Astrocyte of the cerebellum (primary cell): ENCODE results near the gene KIF5C.

Experiments
- DNase-seq: peaks from one replicate; pipeline ENCODE4 v3.0.0-alpha.2; 2011; ENCODE audit warnings: low read depth
- H3K4me3 ChIP-seq: 2 replicates; pipeline ENCODE4 v1.5.1; 2011; ENCODE audit warnings: mild to moderate bottlenecking, low read depth, low read length, moderate library complexity
- in situ Hi-C: cut with HindIII; loops from 2 replicates; pipeline ENCODE4 v1.10.0; 2017; ENCODE audit warnings: low sequenced_read_pairs
- TF ChIP-seq, protein P1 (sequence below): IDR thresholded peaks from 2 replicates; pipeline ENCODE4 v1.5.1; 2012; ENCODE audit warnings: low read length, low read depth, moderate library complexity, mild to moderate bottlenecking; ENCODE audit errors: missing control alignments

Gene KIF5C

DNA sequence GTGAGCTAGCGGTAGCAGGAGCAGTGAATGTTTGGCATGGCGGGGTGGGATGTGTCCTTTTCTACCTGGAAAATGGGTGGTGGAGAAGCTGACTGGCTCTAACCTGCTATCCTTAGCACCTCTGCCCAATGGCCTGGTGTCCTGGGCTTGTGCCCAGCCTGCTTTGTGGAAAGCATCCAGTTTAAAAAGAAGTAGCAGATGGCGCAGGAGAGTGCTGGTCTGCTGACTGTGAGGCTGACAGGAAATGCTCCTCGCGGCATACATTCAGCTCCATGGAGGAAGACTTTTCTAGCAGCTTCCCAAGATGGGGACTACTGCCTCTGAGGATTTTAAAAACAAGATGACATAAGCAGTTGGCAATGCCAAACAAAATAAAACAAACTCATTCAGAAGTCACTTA, 107.3 kb downstream of the KIF5C start:
- DNase-seq: no peak
- no peak overlapping the region for H3K4me3 ChIP-seq
- in situ Hi-C loops: loop anchor here (25.0 kb wide), 1 partner anchor 995 kb away; no protein-coding TSS in a partner anchor
- TF ChIP-seq, protein P1, sequence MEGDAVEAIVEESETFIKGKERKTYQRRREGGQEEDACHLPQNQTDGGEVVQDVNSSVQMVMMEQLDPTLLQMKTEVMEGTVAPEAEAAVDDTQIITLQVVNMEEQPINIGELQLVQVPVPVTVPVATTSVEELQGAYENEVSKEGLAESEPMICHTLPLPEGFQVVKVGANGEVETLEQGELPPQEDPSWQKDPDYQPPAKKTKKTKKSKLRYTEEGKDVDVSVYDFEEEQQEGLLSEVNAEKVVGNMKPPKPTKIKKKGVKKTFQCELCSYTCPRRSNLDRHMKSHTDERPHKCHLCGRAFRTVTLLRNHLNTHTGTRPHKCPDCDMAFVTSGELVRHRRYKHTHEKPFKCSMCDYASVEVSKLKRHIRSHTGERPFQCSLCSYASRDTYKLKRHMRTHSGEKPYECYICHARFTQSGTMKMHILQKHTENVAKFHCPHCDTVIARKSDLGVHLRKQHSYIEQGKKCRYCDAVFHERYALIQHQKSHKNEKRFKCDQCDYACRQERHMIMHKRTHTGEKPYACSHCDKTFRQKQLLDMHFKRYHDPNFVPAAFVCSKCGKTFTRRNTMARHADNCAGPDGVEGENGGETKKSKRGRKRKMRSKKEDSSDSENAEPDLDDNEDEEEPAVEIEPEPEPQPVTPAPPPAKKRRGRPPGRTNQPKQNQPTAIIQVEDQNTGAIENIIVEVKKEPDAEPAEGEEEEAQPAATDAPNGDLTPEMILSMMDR: no peak

DNA sequence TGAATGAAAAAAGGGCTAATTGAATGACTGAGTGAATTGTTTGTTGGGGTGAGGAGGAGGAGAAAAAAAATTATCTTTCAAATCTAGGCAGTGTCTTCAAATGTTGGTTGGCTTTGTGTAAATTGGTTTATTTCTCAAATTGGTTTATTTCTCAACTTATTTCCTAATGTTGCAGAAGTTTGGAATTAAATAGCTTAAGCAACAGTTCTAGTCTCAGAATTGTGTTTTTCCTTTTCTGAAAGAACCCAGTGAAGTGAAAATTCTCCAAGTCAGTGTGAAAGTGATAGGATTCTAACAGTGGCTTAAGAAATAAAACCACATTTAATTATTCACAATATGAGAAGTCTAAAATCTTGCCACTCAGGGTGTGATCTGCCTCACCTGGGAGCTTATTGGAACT, 108.9 kb downstream of the KIF5C start:
- TF ChIP-seq, protein P1: no peak
- DNase-seq: no peak
- no peak overlapping the region for H3K4me3 ChIP-seq
- in situ Hi-C loops: loop anchor here (25.0 kb wide), 1 partner anchor 997 kb away; no protein-coding TSS in a partner anchor

DNA sequence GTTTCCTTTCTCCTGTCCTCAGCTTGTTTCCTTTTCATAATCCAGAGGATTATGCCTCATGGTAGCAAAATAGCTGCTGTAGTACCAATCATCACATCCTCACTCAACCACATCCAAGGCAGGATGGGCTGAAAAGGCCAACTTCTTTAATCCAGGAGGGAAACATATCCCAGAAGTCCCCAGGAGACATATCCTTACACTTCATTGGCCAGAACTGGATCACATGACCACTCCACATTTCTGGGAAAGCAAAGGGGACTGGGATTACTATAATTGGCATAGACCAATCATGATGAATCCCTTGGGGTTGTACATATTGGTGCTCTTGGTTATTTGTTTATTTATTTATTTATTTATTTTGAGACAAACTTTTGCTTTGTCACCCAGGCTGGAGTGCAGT, 109.4 kb downstream of the KIF5C start:
- TF ChIP-seq, protein P1: no peak
- DNase-seq: no peak
- in situ Hi-C loops: loop anchor here (25.0 kb wide), 1 partner anchor 997 kb away; no protein-coding TSS in a partner anchor
- no peak overlapping the region for H3K4me3 ChIP-seq

GRCh38 chr2:148987286-148987685, 112.3 kb downstream of the KIF5C start:
- H3K4me3 ChIP-seq: no peak overlapping the region
- TF ChIP-seq, protein P1: no peak
- no peak for DNase-seq
- in situ Hi-C loops: loop anchor here (25.0 kb wide), 1 partner anchor 1000 kb away; no protein-coding TSS in a partner anchor

- in situ Hi-C loops: loop anchor here (25.0 kb wide), 1 partner anchor 1001 kb away; no protein-coding TSS in a partner anchor
- TF ChIP-seq, protein P1: no peak
- no peak for DNase-seq
Measured at GRCh38 chr2:148988337-148988736, 113.3 kb downstream of the KIF5C start.

GRCh38 chr2:148989882-148990493, 115.0 kb downstream of the KIF5C start:
- peak; percentile 80 for DNase-seq
- in situ Hi-C loops: loop anchor here (25.0 kb wide), 1 partner anchor 1003 kb away; no protein-coding TSS in a partner anchor
- H3K4me3 ChIP-seq: no peak overlapping the region
- TF ChIP-seq, protein P1: peak; percentile 72

More at GRCh38 chr2:148988337-148988736, 113.3 kb downstream of the KIF5C start:
- no peak overlapping the region for H3K4me3 ChIP-seq
